ENCODE measurements around the gene ARRDC5.

Gene ARRDC5

DNA sequence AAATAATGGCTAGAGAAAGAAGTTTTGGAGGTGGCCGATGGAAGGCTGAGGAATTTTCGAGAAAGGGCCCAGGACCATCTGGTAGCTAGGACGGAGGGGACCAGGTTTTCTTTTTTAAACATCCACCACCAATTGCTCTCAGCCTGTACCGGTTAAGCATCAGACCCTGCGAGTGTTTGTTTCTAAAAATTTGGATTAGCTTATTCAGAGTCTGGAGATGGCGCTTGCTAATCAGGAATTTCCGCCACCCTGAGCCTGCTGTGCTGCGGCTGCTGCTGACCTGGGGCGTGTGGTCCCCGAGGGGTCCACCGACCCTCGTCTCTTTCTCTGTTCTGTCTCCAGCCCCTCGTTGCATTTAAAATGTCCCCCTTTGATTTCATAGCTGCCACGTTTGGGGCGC lies 8.6 kb upstream of the ARRDC5 start:
- Histone ChIP-seq H3K4me1 (ENCODE audit: insufficient read depth, low read length) (peaks cover 55% of the 10 kb centered on the region), H2AFZ (ENCODE audit: low read depth, low read length) (no peak overlapping the region)
- ATAC-seq (ENCODE audit: insufficient read depth, low read depth), result no peak

DNA sequence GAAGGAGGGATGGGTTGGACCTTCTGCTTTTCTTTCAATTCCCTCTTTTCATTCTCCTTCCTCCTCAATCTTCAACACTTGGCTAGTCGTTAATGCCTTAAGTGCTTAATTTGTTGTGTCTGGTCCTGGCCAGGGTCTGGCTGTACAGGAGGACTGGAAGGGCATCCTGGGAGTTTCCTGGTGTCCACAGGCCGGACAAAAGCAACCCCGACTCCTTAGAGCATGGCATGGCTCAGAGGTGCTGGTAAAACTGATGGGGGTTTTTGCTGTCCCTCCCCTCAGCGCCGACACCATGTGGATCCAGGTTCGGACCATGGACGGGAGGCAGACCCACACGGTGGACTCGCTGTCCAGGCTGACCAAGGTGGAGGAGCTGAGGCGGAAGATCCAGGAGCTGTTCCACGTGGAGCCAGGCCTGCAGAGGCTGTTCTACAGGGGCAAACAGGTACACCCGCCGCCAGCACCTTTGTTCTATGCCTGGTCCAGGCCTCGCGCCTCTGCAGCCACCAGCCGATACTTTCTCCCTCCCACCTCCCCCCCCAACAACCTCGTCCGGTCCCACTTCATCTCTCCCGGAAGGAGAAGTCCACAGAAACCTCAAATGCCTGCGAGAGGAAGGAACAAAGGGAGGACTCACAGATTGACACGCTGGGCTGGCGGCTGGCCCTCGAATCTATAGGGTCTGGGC lies 8.0 kb upstream of the ARRDC5 start:
- DNase-seq (peak; percentile 64), ATAC-seq (ENCODE audit: insufficient read depth, low read depth) (no peak)
- Histone ChIP-seq H3K27ac (ENCODE audit: low read length) (peak overlapping the region; percentile 55), H3K4me1 (ENCODE audit: insufficient read depth, low read length) (peaks cover 53% of the 10 kb centered on the region), H2AFZ (ENCODE audit: low read depth, low read length) (peak overlapping the region; percentile 3; the same call in 1 of the 2 replicates), H3K9ac (ENCODE audit: low read depth, low read length) (peak overlapping the region; percentile 92), H3K27me3 (ENCODE audit: insufficient read depth, low read length, poor library complexity) (no peaks in the 10 kb centered on the region), H3K4me2 (ENCODE audit: insufficient read depth, low read length) (peak overlapping the region; percentile 95), H3K4me3 (ENCODE audit: low read depth in 1 of 2, low read length in 2 of 2) (peak overlapping the region; percentile 29 to 61; a peak in 3 of 4 replicates), H3K9me3 (ENCODE audit: insufficient read depth, low read length, severe bottlenecking) (no peaks in the 10 kb centered on the region), H4K20me1 (ENCODE audit: insufficient read depth, low read length) (peaks cover 55% of the 10 kb centered on the region), H3K79me2 (ENCODE audit: insufficient read depth, low read length) (peaks cover 59% of the 10 kb centered on the region), H3K36me3 (ENCODE audit: insufficient read depth, low read length) (peaks cover 55% of the 10 kb centered on the region)
- TF ChIP-seq EZH2 (IDR thresholded peaks at IDR 0.05; ENCODE audit: borderline replicate concordance, low read depth, low read length, severe bottlenecking), result no peak
- TF ChIP-seq, protein P1, sequence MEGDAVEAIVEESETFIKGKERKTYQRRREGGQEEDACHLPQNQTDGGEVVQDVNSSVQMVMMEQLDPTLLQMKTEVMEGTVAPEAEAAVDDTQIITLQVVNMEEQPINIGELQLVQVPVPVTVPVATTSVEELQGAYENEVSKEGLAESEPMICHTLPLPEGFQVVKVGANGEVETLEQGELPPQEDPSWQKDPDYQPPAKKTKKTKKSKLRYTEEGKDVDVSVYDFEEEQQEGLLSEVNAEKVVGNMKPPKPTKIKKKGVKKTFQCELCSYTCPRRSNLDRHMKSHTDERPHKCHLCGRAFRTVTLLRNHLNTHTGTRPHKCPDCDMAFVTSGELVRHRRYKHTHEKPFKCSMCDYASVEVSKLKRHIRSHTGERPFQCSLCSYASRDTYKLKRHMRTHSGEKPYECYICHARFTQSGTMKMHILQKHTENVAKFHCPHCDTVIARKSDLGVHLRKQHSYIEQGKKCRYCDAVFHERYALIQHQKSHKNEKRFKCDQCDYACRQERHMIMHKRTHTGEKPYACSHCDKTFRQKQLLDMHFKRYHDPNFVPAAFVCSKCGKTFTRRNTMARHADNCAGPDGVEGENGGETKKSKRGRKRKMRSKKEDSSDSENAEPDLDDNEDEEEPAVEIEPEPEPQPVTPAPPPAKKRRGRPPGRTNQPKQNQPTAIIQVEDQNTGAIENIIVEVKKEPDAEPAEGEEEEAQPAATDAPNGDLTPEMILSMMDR (IDR thresholded peaks at IDR 0.05; ENCODE audit: borderline replicate concordance, extremely low read depth, low read length, poor library complexity, severe bottlenecking), result no peak

More for the DNA sequence above, 8.6 kb upstream of the ARRDC5 start:
- Histone ChIP-seq H3K9me3 (ENCODE audit: insufficient read depth, low read length, severe bottlenecking) (no peaks in the 10 kb centered on the region), H3K36me3 (ENCODE audit: insufficient read depth, low read length) (peaks cover 61% of the 10 kb centered on the region), H3K4me3 (ENCODE audit: low read depth in 1 of 2, low read length in 2 of 2) (peak overlapping the region; percentile 29 to 61; a peak in 3 of 4 replicates), H3K27ac (ENCODE audit: low read length) (peak overlapping the region; percentile 55), H3K9ac (ENCODE audit: low read depth, low read length) (peak overlapping the region; percentile 92), H4K20me1 (ENCODE audit: insufficient read depth, low read length) (peaks cover 60% of the 10 kb centered on the region), H3K4me2 (ENCODE audit: insufficient read depth, low read length) (peak overlapping the region; percentile 95), H3K79me2 (ENCODE audit: insufficient read depth, low read length) (peaks cover 64% of the 10 kb centered on the region), H3K27me3 (ENCODE audit: insufficient read depth, low read length, poor library complexity) (no peaks in the 10 kb centered on the region)
- TF ChIP-seq, protein P1 (IDR thresholded peaks at IDR 0.05; ENCODE audit: borderline replicate concordance, extremely low read depth, low read length, poor library complexity, severe bottlenecking), result no peak
- TF ChIP-seq EZH2 (IDR thresholded peaks at IDR 0.05; ENCODE audit: borderline replicate concordance, low read depth, low read length, severe bottlenecking), result no peak
- DNase-seq, result no peak

DNA sequence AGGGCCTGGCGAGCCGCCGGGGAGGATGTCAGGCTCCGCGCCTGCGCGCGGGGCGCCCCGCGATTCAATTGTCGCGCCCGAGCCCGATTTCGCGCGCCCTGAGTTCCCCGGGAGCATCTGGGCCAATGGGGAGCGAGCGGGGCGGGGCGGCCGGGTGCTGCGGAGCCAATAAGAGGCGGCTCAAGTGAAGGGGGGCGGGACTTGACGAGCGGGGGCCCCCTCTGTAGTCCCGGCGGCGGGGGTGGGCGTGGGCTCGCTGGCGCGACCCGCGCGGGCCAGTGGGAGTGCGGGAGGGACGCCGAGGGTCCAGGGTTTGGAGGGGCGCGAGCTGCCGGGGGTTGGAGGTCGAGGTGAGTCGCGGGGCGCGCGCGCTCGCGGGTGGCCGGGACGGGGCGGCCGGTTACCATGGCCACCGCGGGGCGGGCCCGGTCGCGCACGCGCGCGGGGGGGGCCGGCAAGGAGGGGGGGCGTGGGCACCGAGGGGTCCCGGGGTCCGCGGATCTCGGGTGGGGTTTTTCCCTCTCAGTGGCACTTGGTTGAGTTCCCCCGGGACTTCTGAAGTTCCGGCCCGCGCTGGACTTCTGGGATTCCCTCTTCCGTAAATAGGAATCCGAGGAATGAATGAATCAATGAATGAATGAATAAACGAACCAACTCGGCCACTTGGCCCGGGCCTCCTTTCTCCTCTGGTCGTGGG lies 7.3 kb upstream of the ARRDC5 start:
- H3K36me3 ChIP-seq (ENCODE audit: insufficient read depth, low read length), result peaks cover 48% of the 10 kb centered on the region
- peak overlapping the region; percentile 29 to 61 for H3K4me3 ChIP-seq (ENCODE audit: low read depth in 1 of 2, low read length in 2 of 2)
- DNase-seq (peak; percentile 97), ATAC-seq (ENCODE audit: insufficient read depth, low read depth) (peak; percentile 82)
- H3K4me2 ChIP-seq (ENCODE audit: insufficient read depth, low read length), result peak overlapping the region; percentile 95
- peaks cover 51% of the 10 kb centered on the region for H3K4me1 ChIP-seq (ENCODE audit: insufficient read depth, low read length)
- peaks cover 52% of the 10 kb centered on the region for H3K79me2 ChIP-seq (ENCODE audit: insufficient read depth, low read length)
- TF ChIP-seq, protein P1 (IDR thresholded peaks at IDR 0.05; ENCODE audit: borderline replicate concordance, extremely low read depth, low read length, poor library complexity, severe bottlenecking), result no peak
- TF ChIP-seq EZH2 (IDR thresholded peaks at IDR 0.05; ENCODE audit: borderline replicate concordance, low read depth, low read length, severe bottlenecking), result no peak
- peak overlapping the region; percentile 88 for H3K27ac ChIP-seq (ENCODE audit: low read length)
- peaks cover 48% of the 10 kb centered on the region for H4K20me1 ChIP-seq (ENCODE audit: insufficient read depth, low read length)
- no peaks in the 10 kb centered on the region for H3K27me3 ChIP-seq (ENCODE audit: insufficient read depth, low read length, poor library complexity)
- peak overlapping the region; percentile 92 for H3K9ac ChIP-seq (ENCODE audit: low read depth, low read length)
- H2AFZ ChIP-seq (ENCODE audit: low read depth, low read length), result peak overlapping the region; percentile 70
- no peaks in the 10 kb centered on the region for H3K9me3 ChIP-seq (ENCODE audit: insufficient read depth, low read length, severe bottlenecking)
